ENCODE measurements around the gene PTPN21. TPM values are rescaled to one million over a fixed set of nuclear protein-coding genes. Genes with fewer than 3 reads are reported as not detected.

PTPN21 gene
- total and polyA plus RNA-seq, 7 experiments from 2014 or later = 0.34 TPM; not detected in 6

- peaks cover 0 to 7% (median 4%) of the 10 kb centered on the region in 7 donors for H3K4me1 Mint-ChIP-seq
- H3K36me3 ChIP-seq (ENCODE audit: control insufficient read depth in 2 of 3, insufficient read depth in 3 of 3, low read length in 3 of 3) = no peaks in the 10 kb centered on the region
- intact Hi-C loops (cut with micrococcal nuclease) = no loop called here
- no peak for DNase-seq
- no peak overlapping the region for H3K4me3 Mint-ChIP-seq
- H3K4me3 ChIP-seq (ENCODE audit: low read length) = no peak overlapping the region
- H3K27me3 Mint-ChIP-seq = peaks cover 12 to 17% (median 16%) of the 10 kb centered on the region in 5 donors
- no peak overlapping the region for H3K27ac Mint-ChIP-seq
- ChIA-PET CTCF (no interaction called here), POLR2A (no interaction called here)
- H3K36me3 Mint-ChIP-seq = no peaks in the 10 kb centered on the region
- peaks cover 9% of the 10 kb centered on the region in 2 donors for H3K27me3 ChIP-seq (ENCODE audit: control insufficient read depth in 2 of 2, insufficient read depth in 2 of 2, low read length in 2 of 2)
- no peak overlapping the region for H3K27ac ChIP-seq (ENCODE audit: low read depth, low read length)
- no peak for ATAC-seq
- H3K4me1 ChIP-seq (ENCODE audit: control insufficient read depth in 2 of 2, insufficient read depth in 2 of 2, low read length in 2 of 2) = no peaks in the 10 kb centered on the region
- H3K9me3 Mint-ChIP-seq = peaks cover 0 to 1% (median 0%) of the 10 kb centered on the region in 11 donors
- H3K9me3 ChIP-seq (ENCODE audit: control insufficient read depth in 2 of 3, low read length in 3 of 3) = no peaks in the 10 kb centered on the region
Observed at GRCh38 chr14:88547386-88547780, 7.4 kb downstream of the PTPN21 start.

GRCh38 chr14:88546621-88547385 is 8.0 kb downstream of the PTPN21 start:
- H3K27me3 Mint-ChIP-seq = peaks cover 6 to 16% (median 11%) of the 10 kb centered on the region in 5 donors
- ChIA-PET CTCF (interaction anchor here (0.7 kb wide), 1 partner anchor 54 kb away, joined by 3 read pairs; no protein-coding TSS in a partner anchor), POLR2A (no interaction called here)
- H3K9me3 Mint-ChIP-seq = peaks cover 0 to 1% (median 0%) of the 10 kb centered on the region in 11 donors
- H3K36me3 Mint-ChIP-seq = no peaks in the 10 kb centered on the region
- no peak overlapping the region for H3K4me3 Mint-ChIP-seq
- no peak overlapping the region for H3K27ac Mint-ChIP-seq
- intact Hi-C loops (cut with micrococcal nuclease) = no loop called here
- H3K4me1 ChIP-seq (ENCODE audit: control insufficient read depth in 2 of 2, insufficient read depth in 2 of 2, low read length in 2 of 2) = no peaks in the 10 kb centered on the region
- DNase-seq = no peak
- H3K4me1 Mint-ChIP-seq = peaks cover 0 to 2% (median 0%) of the 10 kb centered on the region in 7 donors
- no peaks in the 10 kb centered on the region for H3K36me3 ChIP-seq (ENCODE audit: control insufficient read depth in 2 of 3, insufficient read depth in 3 of 3, low read length in 3 of 3)
- H3K9me3 ChIP-seq (ENCODE audit: control insufficient read depth in 2 of 3, low read length in 3 of 3) = no peaks in the 10 kb centered on the region
- peaks cover 3% of the 10 kb centered on the region in 2 donors for H3K27me3 ChIP-seq (ENCODE audit: control insufficient read depth in 2 of 2, insufficient read depth in 2 of 2, low read length in 2 of 2)
- H3K4me3 ChIP-seq (ENCODE audit: low read length) = no peak overlapping the region
- H3K27ac ChIP-seq (ENCODE audit: low read depth, low read length) = no peak overlapping the region
- ATAC-seq = no peak

- no peaks in the 10 kb centered on the region for H3K9me3 ChIP-seq (ENCODE audit: control insufficient read depth in 2 of 3, low read length in 3 of 3)
- no peaks in the 10 kb centered on the region for H3K36me3 ChIP-seq (ENCODE audit: control insufficient read depth in 2 of 3, insufficient read depth in 3 of 3, low read length in 3 of 3)
- Mint-ChIP-seq H3K4me1 (no peaks in the 10 kb centered on the region), H3K36me3 (no peaks in the 10 kb centered on the region), H3K9me3 (peaks cover 0 to 1% (median 0%) of the 10 kb centered on the region in 11 donors), H3K27ac (no peak overlapping the region), H3K4me3 (no peak overlapping the region), H3K27me3 (peaks cover 4 to 14% (median 10%) of the 10 kb centered on the region in 5 donors)
- no peak overlapping the region for H3K4me3 ChIP-seq (ENCODE audit: low read length)
- ChIA-PET POLR2A (no interaction called here), CTCF (no interaction called here)
- no peak for DNase-seq
- no peaks in the 10 kb centered on the region for H3K4me1 ChIP-seq (ENCODE audit: control insufficient read depth in 2 of 2, insufficient read depth in 2 of 2, low read length in 2 of 2)
- intact Hi-C loops (cut with micrococcal nuclease) = no loop called here
- no peaks in the 10 kb centered on the region for H3K27me3 ChIP-seq (ENCODE audit: control insufficient read depth in 2 of 2, insufficient read depth in 2 of 2, low read length in 2 of 2)
- no peak overlapping the region for H3K27ac ChIP-seq (ENCODE audit: low read depth, low read length)
- no peak for ATAC-seq
Observed at GRCh38 chr14:88545256-88545655, 9.6 kb downstream of the PTPN21 start.

- CTCF ChIA-PET = no interaction called here
- no peaks in the 10 kb centered on the region for H3K9me3 ChIP-seq (ENCODE audit: control insufficient read depth in 2 of 3, low read length in 3 of 3)
Observed at GRCh38 chr14:88542857-88543795, 11.7 kb downstream of the PTPN21 start.

GRCh38 chr14:88541324-88541723 is 13.5 kb downstream of the PTPN21 start:
- intact Hi-C loops (cut with micrococcal nuclease) = no loop called here
- no peak overlapping the region for H3K27ac ChIP-seq (ENCODE audit: low read depth, low read length)
- CTCF ChIA-PET = no interaction called here

More at GRCh38 chr14:88542857-88543795, 11.7 kb downstream of the PTPN21 start:
- no peaks in the 10 kb centered on the region for H3K27me3 ChIP-seq (ENCODE audit: control insufficient read depth in 2 of 2, insufficient read depth in 2 of 2, low read length in 2 of 2)
- H3K4me1 ChIP-seq (ENCODE audit: control insufficient read depth in 2 of 2, insufficient read depth in 2 of 2, low read length in 2 of 2) = no peaks in the 10 kb centered on the region
- H3K4me1 Mint-ChIP-seq = no peaks in the 10 kb centered on the region
- no peaks in the 10 kb centered on the region for H3K36me3 ChIP-seq (ENCODE audit: control insufficient read depth in 2 of 3, insufficient read depth in 3 of 3, low read length in 3 of 3)
- ATAC-seq = no peak
- peaks cover 10 to 14% (median 11%) of the 10 kb centered on the region in 5 donors for H3K27me3 Mint-ChIP-seq
- intact Hi-C loops (cut with micrococcal nuclease) = no loop called here
- POLR2A ChIA-PET = no interaction called here
- no peak overlapping the region for H3K27ac Mint-ChIP-seq
- DNase-seq = no peak
- no peak overlapping the region for H3K4me3 ChIP-seq (ENCODE audit: low read length)
- H3K4me3 Mint-ChIP-seq = no peak overlapping the region
- no peak overlapping the region for H3K27ac ChIP-seq (ENCODE audit: low read depth, low read length)
- H3K9me3 Mint-ChIP-seq = no peaks in the 10 kb centered on the region
- H3K36me3 Mint-ChIP-seq = no peaks in the 10 kb centered on the region

DNA sequence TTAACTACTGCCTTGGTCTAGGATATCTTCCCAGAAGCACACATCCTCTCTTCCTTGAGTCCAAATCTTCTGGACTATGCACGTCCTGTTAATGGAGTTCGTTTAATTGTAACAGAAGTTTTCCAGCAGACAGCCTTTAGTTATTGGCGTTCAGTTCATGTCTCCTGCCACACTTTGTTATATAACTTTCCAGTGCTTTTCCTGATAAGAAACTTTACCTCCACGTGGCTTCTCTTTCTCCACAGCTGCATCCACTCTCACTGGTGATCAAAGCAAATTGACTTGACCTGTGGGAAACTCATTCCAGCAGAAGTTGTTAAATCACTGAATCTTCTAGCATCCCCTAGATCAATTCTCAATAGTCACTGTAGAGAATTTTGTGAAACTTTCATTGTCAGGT is 19.0 kb downstream of the PTPN21 start:
- ChIA-PET CTCF (no interaction called here), POLR2A (no interaction called here)
- DNase-seq (no peak), ATAC-seq (no peak)
- Histone ChIP-seq H3K4me1 (ENCODE audit: control insufficient read depth in 2 of 2, insufficient read depth in 2 of 2, low read length in 2 of 2) (no peaks in the 10 kb centered on the region), H3K9me3 (ENCODE audit: control insufficient read depth in 2 of 3, low read length in 3 of 3) (no peaks in the 10 kb centered on the region), H3K27ac (ENCODE audit: low read depth, low read length) (no peak overlapping the region), H3K36me3 (ENCODE audit: control insufficient read depth in 2 of 3, insufficient read depth in 3 of 3, low read length in 3 of 3) (no peaks in the 10 kb centered on the region), H3K4me3 (ENCODE audit: low read length) (no peak overlapping the region), H3K27me3 (ENCODE audit: control insufficient read depth in 2 of 2, insufficient read depth in 2 of 2, low read length in 2 of 2) (no peaks in the 10 kb centered on the region)
- peaks cover under 1 to 14% (median 7%) of the 10 kb centered on the region in 5 donors for H3K27me3 Mint-ChIP-seq
- no peaks in the 10 kb centered on the region for H3K36me3 Mint-ChIP-seq
- no peaks in the 10 kb centered on the region for H3K4me1 Mint-ChIP-seq
- H3K4me3 Mint-ChIP-seq = no peak overlapping the region
- peaks cover 0 to under 1% (median 0%) of the 10 kb centered on the region in 11 donors for H3K9me3 Mint-ChIP-seq
- intact Hi-C loops (cut with micrococcal nuclease) = no loop called here
- H3K27ac Mint-ChIP-seq = no peak overlapping the region

More at GRCh38 chr14:88541324-88541723, 13.5 kb downstream of the PTPN21 start:
- Mint-ChIP-seq H3K4me1 (no peaks in the 10 kb centered on the region), H3K27ac (no peak overlapping the region), H3K27me3 (peaks cover 9 to 14% (median 11%) of the 10 kb centered on the region in 5 donors), H3K36me3 (no peaks in the 10 kb centered on the region), H3K9me3 (no peaks in the 10 kb centered on the region), H3K4me3 (no peak overlapping the region)
- H3K4me3 ChIP-seq (ENCODE audit: low read length) = no peak overlapping the region
- ATAC-seq (no peak), DNase-seq (no peak)
- H3K4me1 ChIP-seq (ENCODE audit: control insufficient read depth in 2 of 2, insufficient read depth in 2 of 2, low read length in 2 of 2) = no peaks in the 10 kb centered on the region
- no peaks in the 10 kb centered on the region for H3K9me3 ChIP-seq (ENCODE audit: control insufficient read depth in 2 of 3, low read length in 3 of 3)
- no peaks in the 10 kb centered on the region for H3K36me3 ChIP-seq (ENCODE audit: control insufficient read depth in 2 of 3, insufficient read depth in 3 of 3, low read length in 3 of 3)
- POLR2A ChIA-PET = no interaction called here
- no peaks in the 10 kb centered on the region for H3K27me3 ChIP-seq (ENCODE audit: control insufficient read depth in 2 of 2, insufficient read depth in 2 of 2, low read length in 2 of 2)

All from naive thymus-derived CD4-positive, alpha-beta T cell (primary cell).